WERI-Rb-1 (cell line): ENCODE results near the gene MTMR3.

Experiments
- DNase-seq: peaks from one replicate; pipeline ENCODE4 v3.0.0-alpha.2; 2020
- H3K27ac ChIP-seq: fragments of 250-450 bp; sonication (Bioruptor Pico); 2 replicates; pipeline ENCODE4 v1.5.1; 2020; ENCODE audit warnings: mild to moderate bottlenecking, moderate library complexity
- H3K27me3 ChIP-seq: fragments of 250-450 bp; sonication (Bioruptor Pico); 2 replicates; pipeline ENCODE4 v1.5.1; 2021; ENCODE audit warnings: mild to moderate bottlenecking, low read depth, moderate library complexity; ENCODE audit not compliant: insufficient read depth, severe bottlenecking
- H3K36me3 ChIP-seq: fragments of 250-450 bp; sonication (Bioruptor Pico); 2 replicates; pipeline ENCODE4 v1.5.1; 2020; ENCODE audit warnings: mild to moderate bottlenecking, moderate library complexity
- H3K4me3 ChIP-seq: 2 replicates; pipeline ENCODE4 v1.5.1; 2011; ENCODE audit warnings: low read depth, mild to moderate bottlenecking, control low read depth, low read length
- H3K9me3 ChIP-seq: fragments of 250-450 bp; sonication (Bioruptor Pico); 2 replicates; pipeline ENCODE4 v1.5.1; 2021; ENCODE audit warnings: mild to moderate bottlenecking, moderate library complexity; ENCODE audit not compliant: severe bottlenecking
- CTCF ChIP-seq: IDR thresholded peaks from 2 replicates; pipeline ENCODE4 v1.5.1; 2011; ENCODE audit warnings: low read depth, mild to moderate bottlenecking, control low read depth, inconsistent platforms, low read length

MTMR3 gene

GRCh38 chr22:29839039-29839438 is 43.9 kb upstream of the MTMR3 start:
- TF ChIP-seq CTCF, result no peak
- no peak for DNase-seq
- no peak overlapping the region for H3K4me3 ChIP-seq
- no peaks in the 10 kb centered on the region for H3K27me3 ChIP-seq
- H3K27ac ChIP-seq, result no peak overlapping the region
- H3K36me3 ChIP-seq, result peaks cover 8% of the 10 kb centered on the region; the same call in 1 of the 2 replicates
- no peaks in the 10 kb centered on the region for H3K9me3 ChIP-seq

GRCh38 chr22:29840498-29840897 is 42.5 kb upstream of the MTMR3 start:
- Histone ChIP-seq H3K27me3 (no peaks in the 10 kb centered on the region), H3K36me3 (peaks cover 5% of the 10 kb centered on the region; the same call in 1 of the 2 replicates), H3K9me3 (no peaks in the 10 kb centered on the region), H3K27ac (no peak overlapping the region), H3K4me3 (no peak overlapping the region)
- TF ChIP-seq CTCF, result no peak
- DNase-seq, result no peak

- DNase-seq, result no peak
- Histone ChIP-seq H3K27me3 (no peaks in the 10 kb centered on the region), H3K9me3 (peaks cover 2% of the 10 kb centered on the region), H3K27ac (no peak overlapping the region), H3K4me3 (no peak overlapping the region), H3K36me3 (0 out of 2 replicates have a peak, but pooled peaks cover 3% of the 10 kb centered on the region)
- no peak for TF ChIP-seq CTCF
Observed at GRCh38 chr22:29842172-29842571, 40.8 kb upstream of the MTMR3 start.

- TF ChIP-seq CTCF, result no peak
- Histone ChIP-seq H3K27me3 (no peaks in the 10 kb centered on the region), H3K27ac (no peak overlapping the region), H3K36me3 (0 out of 2 replicates have a peak, but pooled peaks cover 3% of the 10 kb centered on the region), H3K9me3 (peaks cover 2% of the 10 kb centered on the region), H3K4me3 (no peak overlapping the region)
- no peak for DNase-seq
Observed at GRCh38 chr22:29842740-29843139, 40.2 kb upstream of the MTMR3 start.

- DNase-seq, result no peak
- no peaks in the 10 kb centered on the region for H3K27me3 ChIP-seq
- H3K9me3 ChIP-seq, result peaks cover 2% of the 10 kb centered on the region
- H3K4me3 ChIP-seq, result no peak overlapping the region
- TF ChIP-seq CTCF, result no peak
- no peak overlapping the region for H3K27ac ChIP-seq
- no peaks in the 10 kb centered on the region for H3K36me3 ChIP-seq
Observed at GRCh38 chr22:29846290-29846689, 36.7 kb upstream of the MTMR3 start.

- Histone ChIP-seq H3K27me3 (no peaks in the 10 kb centered on the region), H3K9me3 (peaks cover 2% of the 10 kb centered on the region), H3K4me3 (no peak overlapping the region), H3K36me3 (no peaks in the 10 kb centered on the region), H3K27ac (no peak overlapping the region)
- no peak for TF ChIP-seq CTCF
- no peak for DNase-seq
Observed at GRCh38 chr22:29848111-29848510, 34.9 kb upstream of the MTMR3 start.
